Epithelial cell of esophagus (primary cell): ENCODE data around the gene OBSL1.

Experiments used
- DNase-seq: peaks from one replicate; pipeline ENCODE4 v3.0.0; 2010; ENCODE audit warnings: low read depth
- H3K4me3 ChIP-seq: 2 replicates; pipeline ENCODE4 v1.5.1; 2011; ENCODE audit warnings: mild to moderate bottlenecking, low read length, control low read depth
- CTCF ChIP-seq: IDR thresholded peaks from 2 replicates; pipeline ENCODE4 v1.5.1; 2011; ENCODE audit warnings: low read depth, mild to moderate bottlenecking, low read length, control low read depth, inconsistent platforms; ENCODE audit not compliant: insufficient read depth; ENCODE audit errors: missing control alignments

OBSL1 gene

GRCh38 chr2:219551441-219552381 lies 19.6 kb downstream of the OBSL1 start:
- peak; percentile 29 for DNase-seq
- no peak for TF ChIP-seq CTCF
- peak overlapping the region; percentile 55 for H3K4me3 ChIP-seq

- no peak for DNase-seq
- no peak overlapping the region for H3K4me3 ChIP-seq
- no peak for TF ChIP-seq CTCF
These were observed 21.7 kb downstream of the OBSL1 start for GRCh38 chr2:219549619-219550018.

GRCh38 chr2:219548990-219549389 lies 22.3 kb downstream of the OBSL1 start:
- no peak overlapping the region for H3K4me3 ChIP-seq
- TF ChIP-seq CTCF: no peak
- no peak for DNase-seq

GRCh38 chr2:219547621-219548020 lies 23.7 kb downstream of the OBSL1 start:
- H3K4me3 ChIP-seq: no peak overlapping the region
- DNase-seq: no peak
- TF ChIP-seq CTCF: no peak

- no peak for TF ChIP-seq CTCF
- no peak for DNase-seq
- H3K4me3 ChIP-seq: no peak overlapping the region
These were observed 25.4 kb downstream of the OBSL1 start for GRCh38 chr2:219545943-219546352.

- no peak for DNase-seq
- H3K4me3 ChIP-seq: no peak overlapping the region
- TF ChIP-seq CTCF: no peak
These were observed 25.9 kb downstream of the OBSL1 start for GRCh38 chr2:219545295-219545942.
